Neural cell (in vitro differentiated cells): ENCODE measurements around the gene TTYH1. TPM values are rescaled to one million over a fixed set of nuclear protein-coding genes. Genes with fewer than 3 reads are reported as not detected.

Experiments
- H2AFZ ChIP-seq: fragments of 200-600, 300-800 bp; sonication (generic), shearing (Covaris generic); 2 replicates; pipeline ENCODE4 v1.6.0; 2014; ENCODE audit warnings: low read depth, mild to moderate bottlenecking, antibody characterized with exemption, low read length, moderate library complexity
- H3F3A ChIP-seq: fragments of 200-600 bp; shearing (Covaris generic); 2 replicates; pipeline ENCODE4 v1.6.1; 2016; ENCODE audit warnings: mild to moderate bottlenecking, moderate library complexity, mixed read lengths, antibody characterized with exemption, low read length; ENCODE audit not compliant: insufficient read depth, poor library complexity, severe bottlenecking
- H3K27ac ChIP-seq: fragments of 200-600, 300-800 bp; sonication (generic), shearing (Covaris generic); 2 replicates; pipeline ENCODE4 v1.5.1; 2014; ENCODE audit warnings: mild to moderate bottlenecking, low read length, moderate library complexity
- H3K27me3 ChIP-seq: fragments of 300-800, 200-600 bp; sonication (generic), shearing (Covaris generic); 2 replicates; pipeline ENCODE4 v1.6.0; 2014; ENCODE audit warnings: mild to moderate bottlenecking, low read depth, low read length, moderate library complexity; ENCODE audit not compliant: insufficient read depth
- H3K36me3 ChIP-seq: fragments of 300-800, 200-600 bp; sonication (generic), shearing (Covaris generic); 2 replicates; pipeline ENCODE4 v1.5.1; 2014; ENCODE audit warnings: mild to moderate bottlenecking, antibody characterized with exemption, low read length, moderate library complexity; ENCODE audit not compliant: insufficient read depth
- H3K4me2 ChIP-seq: fragments of 300-800, 200-600 bp; sonication (generic), shearing (Covaris generic); 2 replicates; pipeline ENCODE4 v1.6.0; 2014; ENCODE audit warnings: mild to moderate bottlenecking, low read length
- H3K4me3 ChIP-seq: fragments of 300-800, 200-600 bp; sonication (generic), shearing (Covaris generic); 2 replicates; pipeline ENCODE4 v1.5.1; 2014; ENCODE audit warnings: mild to moderate bottlenecking, low read length, moderate library complexity
- H3K79me2 ChIP-seq: fragments of 200-600 bp; shearing (Covaris generic); replicated peaks from 2 replicates; pipeline ENCODE4 v1.6.0; 2014; ENCODE audit warnings: mild to moderate bottlenecking, low read length, moderate library complexity; ENCODE audit not compliant: insufficient read depth
- H3K9ac ChIP-seq: fragments of 300-800, 200-600 bp; sonication (generic), shearing (Covaris generic); 2 replicates; pipeline ENCODE4 v1.6.1; 2016; ENCODE audit warnings: mild to moderate bottlenecking, low read length, mixed read lengths
- H3K9me2 ChIP-seq: fragments of 200-600 bp; shearing (Covaris generic); 2 replicates; pipeline ENCODE4 v1.6.1; 2016; ENCODE audit warnings: mild to moderate bottlenecking, low read length, mixed read lengths; ENCODE audit not compliant: insufficient read depth
- H3K9me3 ChIP-seq: fragments of 200-600, 300-800 bp; sonication (generic), shearing (Covaris generic); 2 replicates; pipeline ENCODE4 v1.6.1; 2016; ENCODE audit warnings: mild to moderate bottlenecking, mixed run types, low read length, moderate library complexity, mixed read lengths
- H4K20me1 ChIP-seq: fragments of 200-600 bp; shearing (Covaris generic); 2 replicates; pipeline ENCODE4 v1.6.1; 2016; ENCODE audit warnings: mild to moderate bottlenecking, mixed run types; ENCODE audit not compliant: insufficient read depth
- CTCF ChIP-seq: fragments of 450-650 bp; IDR thresholded peaks from 2 replicates; pipeline ENCODE4 v1.5.1; 2014; ENCODE audit warnings: antibody characterized with exemption, mild to moderate bottlenecking, moderate library complexity; ENCODE audit not compliant: poor library complexity, severe bottlenecking
- EP300 ChIP-seq: fragments of 450-650 bp; conservative IDR thresholded peaks from 2 replicates; pipeline ENCODE4 v1.6.1; 2014; ENCODE audit warnings: antibody characterized with exemption, mild to moderate bottlenecking, moderate library complexity; ENCODE audit not compliant: poor library complexity, severe bottlenecking
- EZH2 ChIP-seq: fragments of 200-600, 300-800 bp; shearing (Covaris generic), sonication (generic); IDR thresholded peaks from 2 replicates; pipeline ENCODE4 v1.6.1; 2014; ENCODE audit warnings: antibody characterized with exemption, low read length, borderline replicate concordance, mild to moderate bottlenecking; ENCODE audit not compliant: insufficient read depth, poor library complexity, severe bottlenecking
- MXI1 ChIP-seq: fragments of 450-650 bp; conservative IDR thresholded peaks from 2 replicates; pipeline ENCODE4 v1.6.1; 2014; ENCODE audit warnings: antibody characterized with exemption, mild to moderate bottlenecking; ENCODE audit not compliant: poor library complexity, severe bottlenecking
- POLR2AphosphoS5 ChIP-seq: IDR thresholded peaks from 2 replicates; pipeline ENCODE4 v1.6.1; 2012
- RAD21 ChIP-seq: fragments of 450-650 bp; conservative IDR thresholded peaks from 2 replicates; pipeline ENCODE4 v1.6.1; 2014; ENCODE audit warnings: antibody characterized with exemption, mild to moderate bottlenecking, moderate library complexity
- SMC3 ChIP-seq: fragments of 450-650 bp; conservative IDR thresholded peaks from 2 replicates; pipeline ENCODE4 v1.6.1; 2014; ENCODE audit warnings: antibody characterized with exemption, mild to moderate bottlenecking, moderate library complexity; ENCODE audit not compliant: poor library complexity
- TAF1 ChIP-seq: IDR thresholded peaks from 2 replicates; pipeline ENCODE4 v1.6.1; 2012; ENCODE audit warnings: low read depth
- polyA plus RNA-seq: library from polyadenylated mRNA; depleted of rRNA; stranded (reverse); fragments of >200 nt; gene quantifications from 2 replicates; pipeline ENCODE4 v1.2.3, GENCODE V29; 2014
- TF ChIP-seq, protein P1 (sequence below): IDR thresholded peaks from 2 replicates; pipeline ENCODE4 v1.6.1; 2012; ENCODE audit warnings: borderline replicate concordance

TTYH1 gene
- polyA plus RNA-seq, 1 donor from 2014 or later = 36.1 TPM

GRCh38 chr19:54395685-54396084 is 19.6 kb upstream of the TTYH1 start:
- Histone ChIP-seq H3K4me3 (no peak overlapping the region), H3K4me2 (no peak overlapping the region), H4K20me1 (no peaks in the 10 kb centered on the region), H3F3A (no peaks in the 10 kb centered on the region), H3K9me2 (no peaks in the 10 kb centered on the region), H3K79me2 (no peaks in the 10 kb centered on the region), H3K27me3 (no peaks in the 10 kb centered on the region), H3K36me3 (no peaks in the 10 kb centered on the region), H2AFZ (no peak overlapping the region), H3K27ac (no peak overlapping the region), H3K9me3 (no peaks in the 10 kb centered on the region), H3K9ac (no peak overlapping the region)
- TF ChIP-seq TAF1 (no peak), CTCF (no peak), SMC3 (no peak), MXI1 (no peak), EZH2 (no peak), RAD21 (no peak), POLR2AphosphoS5 (no peak), EP300 (no peak)
- TF ChIP-seq, protein P1, sequence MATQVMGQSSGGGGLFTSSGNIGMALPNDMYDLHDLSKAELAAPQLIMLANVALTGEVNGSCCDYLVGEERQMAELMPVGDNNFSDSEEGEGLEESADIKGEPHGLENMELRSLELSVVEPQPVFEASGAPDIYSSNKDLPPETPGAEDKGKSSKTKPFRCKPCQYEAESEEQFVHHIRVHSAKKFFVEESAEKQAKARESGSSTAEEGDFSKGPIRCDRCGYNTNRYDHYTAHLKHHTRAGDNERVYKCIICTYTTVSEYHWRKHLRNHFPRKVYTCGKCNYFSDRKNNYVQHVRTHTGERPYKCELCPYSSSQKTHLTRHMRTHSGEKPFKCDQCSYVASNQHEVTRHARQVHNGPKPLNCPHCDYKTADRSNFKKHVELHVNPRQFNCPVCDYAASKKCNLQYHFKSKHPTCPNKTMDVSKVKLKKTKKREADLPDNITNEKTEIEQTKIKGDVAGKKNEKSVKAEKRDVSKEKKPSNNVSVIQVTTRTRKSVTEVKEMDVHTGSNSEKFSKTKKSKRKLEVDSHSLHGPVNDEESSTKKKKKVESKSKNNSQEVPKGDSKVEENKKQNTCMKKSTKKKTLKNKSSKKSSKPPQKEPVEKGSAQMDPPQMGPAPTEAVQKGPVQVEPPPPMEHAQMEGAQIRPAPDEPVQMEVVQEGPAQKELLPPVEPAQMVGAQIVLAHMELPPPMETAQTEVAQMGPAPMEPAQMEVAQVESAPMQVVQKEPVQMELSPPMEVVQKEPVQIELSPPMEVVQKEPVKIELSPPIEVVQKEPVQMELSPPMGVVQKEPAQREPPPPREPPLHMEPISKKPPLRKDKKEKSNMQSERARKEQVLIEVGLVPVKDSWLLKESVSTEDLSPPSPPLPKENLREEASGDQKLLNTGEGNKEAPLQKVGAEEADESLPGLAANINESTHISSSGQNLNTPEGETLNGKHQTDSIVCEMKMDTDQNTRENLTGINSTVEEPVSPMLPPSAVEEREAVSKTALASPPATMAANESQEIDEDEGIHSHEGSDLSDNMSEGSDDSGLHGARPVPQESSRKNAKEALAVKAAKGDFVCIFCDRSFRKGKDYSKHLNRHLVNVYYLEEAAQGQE = no peak

DNA sequence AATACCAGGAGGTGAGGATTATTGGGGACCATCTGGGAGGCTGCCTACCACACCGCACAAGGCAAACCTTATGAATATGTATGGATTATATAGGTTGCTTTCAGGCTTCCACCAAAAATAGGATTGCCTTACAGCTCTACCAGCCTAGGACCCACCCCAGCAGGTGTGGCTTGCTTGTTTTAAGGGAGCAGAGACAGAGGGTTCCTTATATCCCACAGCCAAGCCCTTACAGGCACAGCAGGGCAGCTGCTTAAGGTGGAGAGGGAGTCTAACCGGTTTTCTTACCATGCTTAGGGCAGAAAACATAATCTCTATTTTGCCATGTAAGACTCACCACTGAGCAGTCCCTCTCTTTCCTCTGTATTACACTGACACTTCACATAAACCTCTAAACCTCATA is 16.1 kb upstream of the TTYH1 start:
- Histone ChIP-seq H3K9me3 (no peaks in the 10 kb centered on the region), H3K9me2 (no peaks in the 10 kb centered on the region), H3K27ac (no peak overlapping the region), H3K4me2 (no peak overlapping the region), H3F3A (no peaks in the 10 kb centered on the region), H4K20me1 (no peaks in the 10 kb centered on the region), H3K79me2 (no peaks in the 10 kb centered on the region), H3K36me3 (no peaks in the 10 kb centered on the region), H3K4me3 (no peak overlapping the region), H2AFZ (no peak overlapping the region), H3K9ac (no peak overlapping the region), H3K27me3 (no peaks in the 10 kb centered on the region)
- TF ChIP-seq TAF1 = no peak
- no peak for TF ChIP-seq EP300
- TF ChIP-seq RAD21 = no peak
- TF ChIP-seq CTCF = no peak
- TF ChIP-seq SMC3 = no peak
- TF ChIP-seq MXI1 = no peak
- TF ChIP-seq, protein P1 = no peak
- no peak for TF ChIP-seq EZH2
- TF ChIP-seq POLR2AphosphoS5 = no peak
